Measurements from ENCODE around the gene LRRC8E.

DNA sequence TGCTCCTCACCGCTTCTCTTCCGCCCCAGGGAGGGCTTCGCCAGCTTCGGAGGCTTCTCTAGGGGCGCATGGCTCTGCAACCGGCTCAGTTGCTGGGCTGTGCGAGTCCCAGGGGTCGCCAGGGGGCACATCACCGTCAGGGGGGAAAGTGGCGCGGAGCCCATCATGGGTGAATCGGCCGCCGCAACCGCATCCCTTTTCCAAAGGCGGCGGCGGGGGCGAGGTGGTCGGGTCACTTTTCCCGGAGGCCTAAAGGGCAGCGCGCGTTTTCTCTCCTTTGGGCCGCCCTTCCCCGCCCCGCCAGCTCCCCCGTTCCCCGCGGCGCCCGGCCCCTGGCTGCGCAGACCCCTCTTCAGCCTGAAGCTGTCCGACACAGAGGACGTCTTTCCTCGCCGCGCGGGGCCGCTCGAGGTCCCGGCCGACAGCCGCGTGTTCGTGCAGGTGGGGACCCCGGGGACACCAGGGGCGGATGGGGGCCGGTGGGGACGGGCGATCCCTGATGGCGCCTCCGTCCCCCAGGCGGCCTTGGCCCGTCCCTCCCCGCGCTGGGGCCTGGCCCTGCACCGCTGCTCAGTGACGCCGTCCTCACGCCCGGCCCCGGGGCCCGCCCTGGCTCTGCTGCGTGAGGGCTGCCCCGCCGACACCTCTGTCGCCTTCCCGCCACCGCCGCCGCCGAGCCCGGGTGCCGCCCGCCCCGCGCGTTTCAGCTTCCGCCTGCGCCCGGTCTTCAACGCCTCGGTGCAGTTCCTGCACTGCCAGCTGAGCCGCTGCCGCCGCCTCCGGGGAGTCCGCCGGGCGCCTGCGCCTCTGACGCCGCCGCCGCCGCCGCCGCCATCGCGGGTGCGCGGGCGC lies 28.0 kb downstream of the LRRC8E start:
- TF ChIP-seq POLR2AphosphoS5 (IDR thresholded peaks at IDR 0.05), result no peak
- TF ChIP-seq, protein P1, sequence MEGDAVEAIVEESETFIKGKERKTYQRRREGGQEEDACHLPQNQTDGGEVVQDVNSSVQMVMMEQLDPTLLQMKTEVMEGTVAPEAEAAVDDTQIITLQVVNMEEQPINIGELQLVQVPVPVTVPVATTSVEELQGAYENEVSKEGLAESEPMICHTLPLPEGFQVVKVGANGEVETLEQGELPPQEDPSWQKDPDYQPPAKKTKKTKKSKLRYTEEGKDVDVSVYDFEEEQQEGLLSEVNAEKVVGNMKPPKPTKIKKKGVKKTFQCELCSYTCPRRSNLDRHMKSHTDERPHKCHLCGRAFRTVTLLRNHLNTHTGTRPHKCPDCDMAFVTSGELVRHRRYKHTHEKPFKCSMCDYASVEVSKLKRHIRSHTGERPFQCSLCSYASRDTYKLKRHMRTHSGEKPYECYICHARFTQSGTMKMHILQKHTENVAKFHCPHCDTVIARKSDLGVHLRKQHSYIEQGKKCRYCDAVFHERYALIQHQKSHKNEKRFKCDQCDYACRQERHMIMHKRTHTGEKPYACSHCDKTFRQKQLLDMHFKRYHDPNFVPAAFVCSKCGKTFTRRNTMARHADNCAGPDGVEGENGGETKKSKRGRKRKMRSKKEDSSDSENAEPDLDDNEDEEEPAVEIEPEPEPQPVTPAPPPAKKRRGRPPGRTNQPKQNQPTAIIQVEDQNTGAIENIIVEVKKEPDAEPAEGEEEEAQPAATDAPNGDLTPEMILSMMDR (IDR thresholded peaks at IDR 0.05), result no peak

Measured in gastroesophageal sphincter (tissue), 3 donors.